NCI-H774 (cell line): ENCODE data around the gene CGREF1.

Experiments
- DNase-seq: peaks from one replicate; lab custom pipeline; 2025; lab: John Stamatoyannopoulos, UW

CGREF1 gene

GRCh38 chr2:27118525-27119329 lies at the start of gene CGREF1:
Gene CGREF1, minus strand, starts transcription at chr2:27119128. Its CDS starts 14,762 bp downstream, at chr2:27104366.
- DNase-seq: no peak

GRCh38 chr2:27164960-27165763 lies 46.2 kb upstream of the CGREF1 start:
- no peak for DNase-seq

GRCh38 chr2:27162151-27163121 lies 43.5 kb upstream of the CGREF1 start:
- DNase-seq: peak; percentile 19

- DNase-seq: no peak
These were observed 41.3 kb upstream of the CGREF1 start for GRCh38 chr2:27160191-27160590.

GRCh38 chr2:27159271-27159670 lies 40.3 kb upstream of the CGREF1 start:
- no peak for DNase-seq

GRCh38 chr2:27158468-27158867 lies 39.5 kb upstream of the CGREF1 start:
- DNase-seq: no peak

- no peak for DNase-seq
These were observed 36.2 kb upstream of the CGREF1 start for GRCh38 chr2:27155069-27155520.

GRCh38 chr2:27154488-27154887 lies 35.6 kb upstream of the CGREF1 start:
- DNase-seq: no peak

GRCh38 chr2:27152796-27153464 lies 34.0 kb upstream of the CGREF1 start:
- peak; percentile 62 for DNase-seq

- DNase-seq: no peak
These were observed 33.3 kb upstream of the CGREF1 start for GRCh38 chr2:27152102-27152795.

GRCh38 chr2:27150639-27151230 lies 31.8 kb upstream of the CGREF1 start:
- no peak for DNase-seq

- DNase-seq: no peak
These were observed 30.9 kb upstream of the CGREF1 start for GRCh38 chr2:27149570-27150405.

GRCh38 chr2:27148801-27149439 lies 30.0 kb upstream of the CGREF1 start, which contains the start of gene TCF23:
Gene TCF23, plus strand, starts transcription at chr2:27149004. Its CDS starts 130 bp downstream, at chr2:27149134.
- DNase-seq: no peak

GRCh38 chr2:27147935-27148334 lies 29.0 kb upstream of the CGREF1 start:
- no peak for DNase-seq

GRCh38 chr2:27145682-27146081 lies 26.8 kb upstream of the CGREF1 start:
- DNase-seq: no peak

GRCh38 chr2:27143285-27143684 lies 24.4 kb upstream of the CGREF1 start:
- no peak for DNase-seq

- no peak for DNase-seq
These were observed 20.4 kb upstream of the CGREF1 start, which contains the start of gene PRR30 for GRCh38 chr2:27139310-27139709. Gene PRR30, minus strand, starts transcription at chr2:27139410. Its CDS starts 1,081 bp downstream, at chr2:27138329.

GRCh38 chr2:27138111-27138510 lies 19.2 kb upstream of the CGREF1 start:
- DNase-seq: no peak
